ENCODE data around the gene C9orf153. TPM values are rescaled to one million over a fixed set of nuclear protein-coding genes. Genes with fewer than 3 reads are reported as not detected.

Gene C9orf153
- total and polyA plus RNA-seq, 2 of the 8 experiments (the other 6 are each of a cell fraction or from before 2014, with no cell fraction given), result not detected

DNA sequence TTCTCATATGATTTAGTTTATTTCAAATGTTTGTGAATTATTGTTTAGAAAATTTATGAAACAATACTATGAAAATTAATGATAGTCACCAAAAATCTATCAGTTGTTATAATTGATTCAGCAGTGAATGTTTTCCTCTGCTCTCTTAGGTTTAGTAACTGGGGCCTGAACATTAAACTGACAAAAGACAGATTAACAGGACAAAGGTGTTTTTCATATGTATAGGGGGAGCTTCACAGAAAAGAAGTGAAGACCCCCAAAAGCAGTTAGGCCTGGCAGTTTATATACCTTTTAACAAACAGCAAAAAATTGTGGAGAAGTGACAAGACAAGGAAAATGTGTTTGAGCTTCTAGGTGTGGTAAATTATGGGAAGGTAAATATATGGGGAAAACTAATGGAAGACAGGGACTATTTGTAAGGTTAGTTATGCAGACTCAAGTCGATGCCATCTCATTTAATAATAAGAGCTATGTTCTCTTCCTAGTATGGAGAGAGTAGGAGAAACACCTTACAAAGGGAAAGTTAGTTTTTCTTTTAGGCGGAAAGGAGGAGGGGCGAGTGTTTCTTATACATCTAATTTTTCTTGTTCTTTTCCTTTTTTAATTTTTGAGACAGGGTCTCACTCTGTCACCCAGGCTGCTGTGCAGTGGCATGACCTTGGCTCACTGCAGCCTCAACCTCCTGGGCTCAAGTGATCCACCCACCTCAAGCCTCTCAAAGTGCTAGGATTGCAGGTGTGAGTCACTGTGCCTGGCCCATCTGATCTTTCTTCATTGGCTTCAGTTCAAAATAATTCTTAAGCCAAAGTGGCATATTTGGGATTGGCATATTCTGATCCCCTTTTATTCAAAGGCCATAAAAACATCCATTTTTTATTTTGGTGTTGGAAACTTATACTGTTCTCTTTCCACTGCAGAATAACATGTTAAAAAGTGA is 77.8 kb downstream of the C9orf153 start:
- no peaks in the 10 kb centered on the region for H3K23me2 ChIP-seq (ENCODE audit: low read depth, low read length)
- peak overlapping the region; percentile 69; the same call in 1 of the 2 replicates for H2BK5ac ChIP-seq (ENCODE audit: low read depth, low read length)
- 23% methylated on average over 3 of the region's 3 CpGs; no CpG with 5 or more reads in 1 of the 2 experiments for WGBS, 2 experiments (ENCODE audit: extremely low coverage in 1 of 2, insufficient coverage in 1 of 2, insufficient read length in 1 of 2, insufficient replicate concordance in 2 of 2, low coverage in 1 of 2, low lambda C conversion rate in 2 of 2, missing lambda C conversion rate in 1 of 2)
- no peaks in the 10 kb centered on the region for H3K9me3 ChIP-seq (ENCODE audit: insufficient read depth in 2 of 2, low read depth in 1 of 2, low read length in 1 of 2)
- no peak overlapping the region for H4K5ac ChIP-seq (ENCODE audit: insufficient read length, low read depth, low read length)
- no peak overlapping the region for H2AK5ac ChIP-seq (ENCODE audit: low read depth, low read length)
- FAIRE-seq, result peak; percentile 82
- no peak overlapping the region for H4K8ac ChIP-seq (ENCODE audit: extremely low read depth, insufficient read depth, low read length)
- H4K91ac ChIP-seq (replicated peaks; ENCODE audit: insufficient read length, low read length), result no peak overlapping the region
- no peaks in the 10 kb centered on the region for H3K79me2 ChIP-seq (ENCODE audit: control insufficient read depth in 1 of 2, insufficient read depth in 2 of 2, low read length in 2 of 2)
- H2BK12ac ChIP-seq (ENCODE audit: low read depth, low read length), result no peak overlapping the region
- H3K27me3 ChIP-seq (replicated peaks in 1 of 4; ENCODE audit: control insufficient read depth in 3 of 4, extremely low read depth in 1 of 4, insufficient read depth in 3 of 4, low read length in 3 of 4), result no peaks in the 10 kb centered on the region; a peak in 1 of 7 replicates
- peaks cover 3 to 17% (median 7%) of the 10 kb centered on the region in 4 experiments; a peak in 4 of 7 replicates for H3K4me1 ChIP-seq (replicated peaks in 1 of 4; ENCODE audit: control insufficient read depth in 3 of 4, insufficient read depth in 4 of 4, low read length in 3 of 4)
- no peak for DNase-seq (ENCODE audit: low read depth in 1 of 2, low spot score in 2 of 2)
- no peak overlapping the region for H2BK15ac ChIP-seq (ENCODE audit: low read length)
- no peak overlapping the region for H3K23ac ChIP-seq (ENCODE audit: insufficient read length)
- H2BK120ac ChIP-seq (replicated peaks; ENCODE audit: low read depth, low read length), result no peak overlapping the region
- ChIA-PET CTCF (ENCODE audit: partially characterized antibody) (interaction anchor here (1.4 kb wide), 1 partner anchor 20 kb away, joined by 3 read pairs; no protein-coding TSS in a partner anchor), POLR2A (ENCODE audit: partially characterized antibody) (no interaction called here)
- no peak overlapping the region for H2AFZ ChIP-seq (ENCODE audit: low read length)
- no peaks in the 10 kb centered on the region for H4K20me1 ChIP-seq (replicated peaks in 1 of 2; ENCODE audit: control insufficient read depth in 1 of 2, insufficient read depth in 2 of 2, low read length in 2 of 2)
- no peak overlapping the region for H3K4ac ChIP-seq (replicated peaks; ENCODE audit: insufficient read length, low read depth, low read length)
- H3K4me2 ChIP-seq (ENCODE audit: insufficient read depth in 1 of 2, low read depth in 2 of 2, low read length in 2 of 2), result peak overlapping the region; percentile 46 to 59
- H3K4me3 ChIP-seq (ENCODE audit: extremely low read depth in 1 of 4, insufficient read depth in 2 of 4, low read depth in 3 of 4, low read length in 4 of 4), result peak overlapping the region in 1 of 4 experiments; percentile 43; a peak in 2 of 8 replicates
- no peak overlapping the region for H3K9ac ChIP-seq (replicated peaks in 1 of 4; ENCODE audit: extremely low read depth in 1 of 4, low read depth in 3 of 4, low read length in 3 of 4)
- H3K36me3 ChIP-seq (ENCODE audit: control insufficient read depth in 2 of 4, insufficient read depth in 4 of 4, low read length in 3 of 4), result no peaks in the 10 kb centered on the region
- H2BK20ac ChIP-seq (ENCODE audit: low read length), result 0 out of 2 replicates have a peak overlapping the region, but pooled peaks have one; percentile 11
- no peak overlapping the region for H3K27ac ChIP-seq (ENCODE audit: low read depth, low read length)
- H3K56ac ChIP-seq (replicated peaks; ENCODE audit: insufficient read length, low read depth, low read length), result no peak overlapping the region
- H3K14ac ChIP-seq (ENCODE audit: insufficient read length), result no peak overlapping the region
- peak overlapping the region; percentile 29; the same call in 1 of the 2 replicates for H3K18ac ChIP-seq (ENCODE audit: extremely low read depth, low read length)
- H3K79me1 ChIP-seq (ENCODE audit: low read depth, low read length), result no peaks in the 10 kb centered on the region; the same call in 1 of the 2 replicates
- TF ChIP-seq TAF7 (optimal IDR thresholded peaks at IDR 0.05; ENCODE audit: borderline replicate concordance, low read depth, low read length) (no peak), PHF8 (conservative IDR thresholded peaks at IDR 0.05; ENCODE audit: low read depth, low read length) (no peak), TAF1 (IDR thresholded peaks at IDR 0.05; ENCODE audit: low read depth, low read length) (no peak), TEAD4 (IDR thresholded peaks at IDR 0.05; ENCODE audit: low read depth, low read length) (no peak), SP1 (IDR thresholded peaks at IDR 0.05; ENCODE audit: low read depth, low read length) (0 out of 2 replicates have a peak, but pooled peaks have one; percentile 34), NANOG (IDR thresholded peaks at IDR 0.05; ENCODE audit: insufficient read depth, low read depth, low read length, poor library complexity, severe bottlenecking) (peak; percentile 53), BRCA1 (IDR thresholded peaks at IDR 0.05; ENCODE audit: low read depth, low read length) (no peak), FOSL1 (IDR thresholded peaks at IDR 0.05; ENCODE audit: insufficient read depth, low read depth, low read length) (no peak), SUZ12 (IDR thresholded peaks at IDR 0.05; ENCODE audit: low read length) (no peak), SIX5 (IDR thresholded peaks at IDR 0.05; ENCODE audit: low read depth, low read length) (no peak)

Data from H1 (cell line).